ENCODE data around the gene SEMA3E. TPM values are rescaled to one million over a fixed set of nuclear protein-coding genes. Genes with fewer than 3 reads are reported as not detected.

SEMA3E gene
- polyA plus RNA-seq, 1 donor from 2014 or later, result 0.98 TPM

DNA sequence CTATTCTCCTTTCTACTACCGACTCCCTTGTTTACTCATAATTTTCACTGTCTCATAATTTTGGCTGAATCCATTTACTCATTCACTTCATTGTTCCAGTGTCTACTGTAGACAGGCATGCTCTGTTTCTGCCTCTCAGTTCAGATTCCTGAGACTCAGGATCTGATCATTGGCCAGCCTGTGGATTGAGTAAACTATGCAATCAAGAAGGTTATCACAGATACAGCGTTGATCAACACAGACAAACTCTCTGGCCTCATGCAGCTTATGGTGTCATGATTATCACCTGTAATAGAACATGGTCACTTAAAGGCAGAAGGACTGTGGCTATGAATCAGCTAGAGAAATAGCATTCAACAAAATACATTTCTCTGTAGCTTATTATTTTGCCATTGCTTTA is 86.0 kb downstream of the SEMA3E start:
- Histone ChIP-seq H3K9ac (ENCODE audit: low read length) (no peak overlapping the region), H3K79me2 (replicated peaks; ENCODE audit: insufficient read depth, low read length) (no peaks in the 10 kb centered on the region), H2AFZ (ENCODE audit: low read depth, low read length) (no peak overlapping the region), H3K27ac (ENCODE audit: low read length) (no peak overlapping the region), H3K36me3 (ENCODE audit: insufficient read depth, low read length) (no peaks in the 10 kb centered on the region), H3F3A (ENCODE audit: insufficient read depth, low read length, poor library complexity, severe bottlenecking) (no peaks in the 10 kb centered on the region), H3K9me2 (ENCODE audit: insufficient read depth, low read length) (no peaks in the 10 kb centered on the region), H3K9me3 (ENCODE audit: low read length) (no peaks in the 10 kb centered on the region), H4K20me1 (ENCODE audit: insufficient read depth) (no peaks in the 10 kb centered on the region), H3K4me3 (ENCODE audit: low read length) (no peak overlapping the region), H3K27me3 (ENCODE audit: insufficient read depth, low read depth, low read length) (no peaks in the 10 kb centered on the region), H3K4me2 (ENCODE audit: low read length) (no peak overlapping the region)
- no peak for TF ChIP-seq EP300 (conservative IDR thresholded peaks at IDR 0.05; ENCODE audit: poor library complexity, severe bottlenecking)
- TF ChIP-seq POLR2AphosphoS5 (IDR thresholded peaks at IDR 0.05), result no peak
- no peak for TF ChIP-seq RAD21 (conservative IDR thresholded peaks at IDR 0.05)
- TF ChIP-seq SMC3 (conservative IDR thresholded peaks at IDR 0.05; ENCODE audit: poor library complexity), result no peak
- no peak for TF ChIP-seq TAF1 (IDR thresholded peaks at IDR 0.05; ENCODE audit: low read depth)
- no peak for TF ChIP-seq EZH2 (IDR thresholded peaks at IDR 0.05; ENCODE audit: borderline replicate concordance, insufficient read depth, low read length, poor library complexity, severe bottlenecking)
- TF ChIP-seq, protein P1, sequence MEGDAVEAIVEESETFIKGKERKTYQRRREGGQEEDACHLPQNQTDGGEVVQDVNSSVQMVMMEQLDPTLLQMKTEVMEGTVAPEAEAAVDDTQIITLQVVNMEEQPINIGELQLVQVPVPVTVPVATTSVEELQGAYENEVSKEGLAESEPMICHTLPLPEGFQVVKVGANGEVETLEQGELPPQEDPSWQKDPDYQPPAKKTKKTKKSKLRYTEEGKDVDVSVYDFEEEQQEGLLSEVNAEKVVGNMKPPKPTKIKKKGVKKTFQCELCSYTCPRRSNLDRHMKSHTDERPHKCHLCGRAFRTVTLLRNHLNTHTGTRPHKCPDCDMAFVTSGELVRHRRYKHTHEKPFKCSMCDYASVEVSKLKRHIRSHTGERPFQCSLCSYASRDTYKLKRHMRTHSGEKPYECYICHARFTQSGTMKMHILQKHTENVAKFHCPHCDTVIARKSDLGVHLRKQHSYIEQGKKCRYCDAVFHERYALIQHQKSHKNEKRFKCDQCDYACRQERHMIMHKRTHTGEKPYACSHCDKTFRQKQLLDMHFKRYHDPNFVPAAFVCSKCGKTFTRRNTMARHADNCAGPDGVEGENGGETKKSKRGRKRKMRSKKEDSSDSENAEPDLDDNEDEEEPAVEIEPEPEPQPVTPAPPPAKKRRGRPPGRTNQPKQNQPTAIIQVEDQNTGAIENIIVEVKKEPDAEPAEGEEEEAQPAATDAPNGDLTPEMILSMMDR (IDR thresholded peaks at IDR 0.05; ENCODE audit: poor library complexity, severe bottlenecking), result no peak
- TF ChIP-seq MXI1 (conservative IDR thresholded peaks at IDR 0.05; ENCODE audit: poor library complexity, severe bottlenecking), result no peak
- TF ChIP-seq, protein P2, sequence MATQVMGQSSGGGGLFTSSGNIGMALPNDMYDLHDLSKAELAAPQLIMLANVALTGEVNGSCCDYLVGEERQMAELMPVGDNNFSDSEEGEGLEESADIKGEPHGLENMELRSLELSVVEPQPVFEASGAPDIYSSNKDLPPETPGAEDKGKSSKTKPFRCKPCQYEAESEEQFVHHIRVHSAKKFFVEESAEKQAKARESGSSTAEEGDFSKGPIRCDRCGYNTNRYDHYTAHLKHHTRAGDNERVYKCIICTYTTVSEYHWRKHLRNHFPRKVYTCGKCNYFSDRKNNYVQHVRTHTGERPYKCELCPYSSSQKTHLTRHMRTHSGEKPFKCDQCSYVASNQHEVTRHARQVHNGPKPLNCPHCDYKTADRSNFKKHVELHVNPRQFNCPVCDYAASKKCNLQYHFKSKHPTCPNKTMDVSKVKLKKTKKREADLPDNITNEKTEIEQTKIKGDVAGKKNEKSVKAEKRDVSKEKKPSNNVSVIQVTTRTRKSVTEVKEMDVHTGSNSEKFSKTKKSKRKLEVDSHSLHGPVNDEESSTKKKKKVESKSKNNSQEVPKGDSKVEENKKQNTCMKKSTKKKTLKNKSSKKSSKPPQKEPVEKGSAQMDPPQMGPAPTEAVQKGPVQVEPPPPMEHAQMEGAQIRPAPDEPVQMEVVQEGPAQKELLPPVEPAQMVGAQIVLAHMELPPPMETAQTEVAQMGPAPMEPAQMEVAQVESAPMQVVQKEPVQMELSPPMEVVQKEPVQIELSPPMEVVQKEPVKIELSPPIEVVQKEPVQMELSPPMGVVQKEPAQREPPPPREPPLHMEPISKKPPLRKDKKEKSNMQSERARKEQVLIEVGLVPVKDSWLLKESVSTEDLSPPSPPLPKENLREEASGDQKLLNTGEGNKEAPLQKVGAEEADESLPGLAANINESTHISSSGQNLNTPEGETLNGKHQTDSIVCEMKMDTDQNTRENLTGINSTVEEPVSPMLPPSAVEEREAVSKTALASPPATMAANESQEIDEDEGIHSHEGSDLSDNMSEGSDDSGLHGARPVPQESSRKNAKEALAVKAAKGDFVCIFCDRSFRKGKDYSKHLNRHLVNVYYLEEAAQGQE (IDR thresholded peaks at IDR 0.05; ENCODE audit: borderline replicate concordance), result no peak

DNA sequence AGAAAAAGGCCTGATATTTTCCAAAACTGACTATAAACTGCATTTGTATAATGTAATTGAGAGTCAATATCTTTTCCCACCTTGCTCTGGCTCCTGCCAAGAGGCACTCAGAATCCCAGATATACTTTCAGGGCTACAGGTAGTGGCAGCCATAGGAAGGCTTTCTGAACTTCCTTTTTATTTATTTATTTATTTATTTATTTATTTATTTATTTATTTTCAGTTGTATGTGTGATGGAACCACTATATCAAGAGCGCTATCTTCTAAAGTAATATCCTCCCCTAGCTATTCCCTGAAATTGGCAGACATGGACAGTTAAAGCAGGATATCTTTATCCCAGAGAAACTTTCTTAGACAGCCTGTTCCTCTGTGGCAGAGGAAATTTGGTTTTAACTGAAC is 86.7 kb downstream of the SEMA3E start:
- Histone ChIP-seq H3K27ac (ENCODE audit: low read length) (no peak overlapping the region), H3K9me2 (ENCODE audit: insufficient read depth, low read length) (no peaks in the 10 kb centered on the region), H4K20me1 (ENCODE audit: insufficient read depth) (no peaks in the 10 kb centered on the region), H3K27me3 (ENCODE audit: insufficient read depth, low read depth, low read length) (no peaks in the 10 kb centered on the region), H3K4me2 (ENCODE audit: low read length) (no peak overlapping the region), H3F3A (ENCODE audit: insufficient read depth, low read length, poor library complexity, severe bottlenecking) (no peaks in the 10 kb centered on the region), H3K9me3 (ENCODE audit: low read length) (no peaks in the 10 kb centered on the region), H2AFZ (ENCODE audit: low read depth, low read length) (no peak overlapping the region), H3K79me2 (replicated peaks; ENCODE audit: insufficient read depth, low read length) (no peaks in the 10 kb centered on the region), H3K9ac (ENCODE audit: low read length) (no peak overlapping the region), H3K4me3 (ENCODE audit: low read length) (no peak overlapping the region), H3K36me3 (ENCODE audit: insufficient read depth, low read length) (no peaks in the 10 kb centered on the region)
- TF ChIP-seq MXI1 (conservative IDR thresholded peaks at IDR 0.05; ENCODE audit: poor library complexity, severe bottlenecking) (no peak), EZH2 (IDR thresholded peaks at IDR 0.05; ENCODE audit: borderline replicate concordance, insufficient read depth, low read length, poor library complexity, severe bottlenecking) (no peak), TAF1 (IDR thresholded peaks at IDR 0.05; ENCODE audit: low read depth) (no peak), SMC3 (conservative IDR thresholded peaks at IDR 0.05; ENCODE audit: poor library complexity) (no peak), POLR2AphosphoS5 (IDR thresholded peaks at IDR 0.05) (no peak), RAD21 (conservative IDR thresholded peaks at IDR 0.05) (no peak), EP300 (conservative IDR thresholded peaks at IDR 0.05; ENCODE audit: poor library complexity, severe bottlenecking) (no peak)
- TF ChIP-seq, protein P1 (IDR thresholded peaks at IDR 0.05; ENCODE audit: poor library complexity, severe bottlenecking), result no peak
- TF ChIP-seq, protein P2 (IDR thresholded peaks at IDR 0.05; ENCODE audit: borderline replicate concordance), result no peak

All from neural cell (in vitro differentiated cells).